ENCODE data around the gene GMDS. TPM values are rescaled to one million over a fixed set of nuclear protein-coding genes. Genes with fewer than 3 reads are reported as not detected.

GMDS gene
- total RNA-seq, 1 donor from 2014 or later: 7.2 TPM

- Histone ChIP-seq H3K27me3 (ENCODE audit: low read depth) (peaks cover 12% of the 10 kb centered on the region), H3K4me1 (no peaks in the 10 kb centered on the region), H3K27ac (replicated peaks) (no peak overlapping the region), H3K9me3 (replicated peaks) (no peaks in the 10 kb centered on the region), H3K36me3 (no peaks in the 10 kb centered on the region), H3K4me3 (no peak overlapping the region)
- no peak for DNase-seq
- TF ChIP-seq CTCF (IDR thresholded peaks at IDR 0.05; ENCODE audit: borderline replicate concordance): no peak
- intact Hi-C loops (cut with micrococcal nuclease): no loop called here
Measured at GRCh38 chr6:1858859-1859258, 386.5 kb downstream of the GMDS start.

GRCh38 chr6:1858196-1858595, 387.2 kb downstream of the GMDS start:
- Histone ChIP-seq H3K4me3 (no peak overlapping the region), H3K27ac (replicated peaks) (no peak overlapping the region), H3K4me1 (no peaks in the 10 kb centered on the region), H3K36me3 (no peaks in the 10 kb centered on the region), H3K27me3 (ENCODE audit: low read depth) (peaks cover 5% of the 10 kb centered on the region), H3K9me3 (replicated peaks) (no peaks in the 10 kb centered on the region)
- DNase-seq: no peak
- intact Hi-C loops (cut with micrococcal nuclease): no loop called here
- TF ChIP-seq CTCF (IDR thresholded peaks at IDR 0.05; ENCODE audit: borderline replicate concordance): no peak

GRCh38 chr6:1856381-1856780, 389.0 kb downstream of the GMDS start:
- no peak overlapping the region for H3K4me3 ChIP-seq
- no peak for TF ChIP-seq CTCF (IDR thresholded peaks at IDR 0.05; ENCODE audit: borderline replicate concordance)
- no peak for DNase-seq
- no peaks in the 10 kb centered on the region for H3K4me1 ChIP-seq
- H3K36me3 ChIP-seq: no peaks in the 10 kb centered on the region
- H3K9me3 ChIP-seq (replicated peaks): no peaks in the 10 kb centered on the region
- H3K27ac ChIP-seq (replicated peaks): no peak overlapping the region
- H3K27me3 ChIP-seq (ENCODE audit: low read depth): no peaks in the 10 kb centered on the region
- intact Hi-C loops (cut with micrococcal nuclease): no loop called here

GRCh38 chr6:1855890-1856289, 389.5 kb downstream of the GMDS start:
- no peak for TF ChIP-seq CTCF (IDR thresholded peaks at IDR 0.05; ENCODE audit: borderline replicate concordance)
- no peak for DNase-seq
- Histone ChIP-seq H3K27me3 (ENCODE audit: low read depth) (no peaks in the 10 kb centered on the region), H3K27ac (replicated peaks) (no peak overlapping the region), H3K4me3 (no peak overlapping the region), H3K9me3 (replicated peaks) (no peaks in the 10 kb centered on the region), H3K4me1 (no peaks in the 10 kb centered on the region), H3K36me3 (no peaks in the 10 kb centered on the region)
- intact Hi-C loops (cut with micrococcal nuclease): no loop called here

- Histone ChIP-seq H3K4me3 (no peak overlapping the region), H3K27ac (replicated peaks) (no peak overlapping the region), H3K4me1 (no peaks in the 10 kb centered on the region), H3K9me3 (replicated peaks) (no peaks in the 10 kb centered on the region), H3K27me3 (ENCODE audit: low read depth) (no peaks in the 10 kb centered on the region), H3K36me3 (no peaks in the 10 kb centered on the region)
- intact Hi-C loops (cut with micrococcal nuclease): no loop called here
- no peak for TF ChIP-seq CTCF (IDR thresholded peaks at IDR 0.05; ENCODE audit: borderline replicate concordance)
- no peak for DNase-seq
Measured at GRCh38 chr6:1854296-1854695, 391.1 kb downstream of the GMDS start.

GRCh38 chr6:1853761-1854160, 391.6 kb downstream of the GMDS start:
- no peak overlapping the region for H3K27ac ChIP-seq (replicated peaks)
- DNase-seq: no peak
- H3K27me3 ChIP-seq (ENCODE audit: low read depth): no peaks in the 10 kb centered on the region
- no peak overlapping the region for H3K4me3 ChIP-seq
- H3K4me1 ChIP-seq: no peaks in the 10 kb centered on the region
- no peaks in the 10 kb centered on the region for H3K9me3 ChIP-seq (replicated peaks)
- intact Hi-C loops (cut with micrococcal nuclease): no loop called here
- no peak for TF ChIP-seq CTCF (IDR thresholded peaks at IDR 0.05; ENCODE audit: borderline replicate concordance)
- no peaks in the 10 kb centered on the region for H3K36me3 ChIP-seq

Data from left ventricle myocardium inferior (tissue), 1 donor.